Left renal cortex interstitium (tissue), 4 donors: ENCODE results near the gene PDZD4. TPM values are rescaled to one million over a fixed set of nuclear protein-coding genes. Genes with fewer than 3 reads are reported as not detected.

Experiments
- DNase-seq, 4 donors: peaks; one replicate each; pipeline ENCODE4 v3.0.0-alpha.2; 2013; ENCODE audit warnings: low read depth in 4 of 4, low spot score in 2 of 4, missing footprints in 1 of 4
- polyA plus RNA-seq, 4 donors: library from polyadenylated mRNA; unstranded; fragments of 120-200 nt; gene quantifications; one replicate each; pipeline ENCODE4 v1.2.1, GENCODE V29; 2013; ENCODE audit not compliant: insufficient read length in 4 of 4

Gene PDZD4
- polyA plus RNA-seq, 4 donors = 7.7 to 11.5 (median 10.1) TPM

GRCh38 chrX:153765138-153766079 is 64.9 kb downstream of the PDZD4 start:
- DNase-seq = no peak

- DNase-seq = no peak
Observed at GRCh38 chrX:153764786-153765137, 65.6 kb downstream of the PDZD4 start.

DNA sequence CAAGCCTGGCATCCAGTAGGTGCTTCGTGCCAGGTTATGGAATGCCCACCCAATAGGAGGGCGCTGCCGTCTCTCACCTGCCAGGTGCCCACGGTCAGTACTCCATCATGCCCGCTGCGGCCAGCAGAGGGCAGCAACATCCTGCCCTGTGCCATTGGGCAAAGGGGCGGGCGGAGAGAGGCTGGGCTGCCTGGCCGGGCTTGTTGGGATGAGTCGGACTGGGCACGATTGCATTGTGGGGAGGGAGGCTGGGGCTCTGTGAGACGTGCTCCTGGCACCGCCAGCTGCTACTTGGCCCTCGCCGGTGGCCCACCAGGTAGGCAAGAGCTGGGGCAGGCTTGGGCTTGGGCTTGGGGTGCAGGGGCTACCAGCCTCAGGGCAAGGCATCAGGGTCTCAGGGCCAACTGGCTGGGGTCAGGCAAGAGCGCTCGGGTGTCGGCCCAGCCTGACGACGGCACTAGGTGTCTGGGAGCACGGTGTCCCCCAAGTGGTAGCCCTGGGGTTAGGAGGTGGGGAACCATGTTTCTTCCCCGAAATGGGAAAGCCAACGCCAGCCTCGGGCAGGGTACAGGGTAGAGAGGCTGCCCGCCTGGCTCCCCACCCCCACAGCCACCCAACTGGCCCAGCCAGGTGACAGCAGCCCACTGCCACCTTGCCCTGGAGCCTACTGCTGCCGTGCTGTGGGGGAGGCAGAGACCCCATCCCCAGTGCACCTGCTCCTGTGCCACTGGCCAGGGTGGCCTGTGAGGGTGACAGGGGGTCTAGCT is 66.2 kb downstream of the PDZD4 start, which contains the start of gene PLXNB3:
Gene PLXNB3 (plus strand): TSS at position 261 of the 767 bp plus-strand sequence. CDS start 1,287 bp downstream, outside the sequence.
- no peak for DNase-seq

DNA sequence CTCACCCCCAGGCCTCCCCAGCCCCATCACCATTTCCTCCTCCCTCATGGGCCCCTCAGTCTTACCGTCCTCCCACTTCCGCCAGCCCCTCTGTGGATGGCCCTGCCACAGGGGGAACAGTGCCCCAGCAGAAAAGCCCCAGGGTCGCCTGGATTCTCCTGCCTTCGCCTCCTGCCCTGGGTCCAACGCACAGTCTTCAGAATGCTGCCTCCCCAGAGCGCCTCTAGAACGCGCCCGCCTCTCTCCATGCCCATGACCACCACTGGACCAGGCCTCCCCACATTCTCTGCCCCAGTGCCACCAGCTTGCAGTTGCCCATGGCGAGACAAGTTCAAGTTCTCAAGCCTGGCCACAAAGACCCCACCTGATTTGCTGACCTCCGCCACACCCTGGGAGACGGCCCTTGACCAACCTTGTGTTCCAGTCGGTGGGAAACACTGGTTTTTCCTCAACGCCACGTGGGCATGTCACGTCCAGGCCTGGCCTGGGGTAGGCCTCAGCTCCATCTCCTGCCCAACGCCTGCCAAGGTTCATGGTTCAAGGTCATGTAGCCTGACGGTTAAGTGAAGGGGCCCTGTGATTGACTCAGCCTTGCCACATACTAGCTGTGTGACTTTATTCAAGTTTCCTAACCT is 66.9 kb downstream of the PDZD4 start:
- no peak for DNase-seq

GRCh38 chrX:153762626-153763173 is 67.6 kb downstream of the PDZD4 start:
- DNase-seq = no peak

DNA sequence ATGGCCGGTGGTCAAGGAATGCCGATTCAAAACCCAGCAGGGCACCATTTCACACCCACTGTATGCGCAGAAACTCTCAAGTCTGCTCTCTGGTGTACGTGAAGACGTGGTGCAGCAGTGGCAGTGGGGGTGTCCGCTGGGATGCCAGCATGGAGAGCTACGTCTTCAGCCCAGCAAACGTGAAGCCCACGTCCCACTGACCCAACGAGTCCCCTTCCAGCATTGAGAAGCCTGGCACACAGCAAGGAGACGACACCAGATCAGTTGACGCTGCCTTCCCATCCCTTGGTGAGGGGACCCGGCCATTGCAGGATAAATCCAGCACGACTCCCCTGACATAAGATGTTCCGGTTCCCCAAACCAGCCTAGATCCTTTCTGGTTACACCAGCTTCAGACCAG is 68.5 kb downstream of the PDZD4 start:
- DNase-seq = no peak

DNA sequence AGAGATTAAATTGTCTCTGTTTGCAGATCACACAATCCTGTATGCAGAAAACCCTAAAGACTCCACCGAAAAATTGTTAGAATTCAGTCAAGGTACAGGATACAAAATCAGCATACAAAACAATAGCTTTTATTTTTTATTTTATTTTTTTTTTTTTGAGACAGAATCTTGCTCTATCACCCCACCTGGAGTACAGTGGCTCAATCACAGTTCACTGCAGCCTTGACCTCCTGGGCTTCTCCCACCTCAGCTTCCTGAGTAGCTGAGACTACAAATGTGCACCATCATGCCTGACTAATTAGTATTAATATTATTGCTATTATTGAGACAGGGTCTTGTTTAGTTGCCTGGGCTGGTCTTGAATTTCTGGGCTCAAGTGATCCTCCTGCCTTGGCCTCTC is 75.2 kb downstream of the PDZD4 start:
- DNase-seq = no peak

Other genes with a start within 250 kb of the PDZD4 start
- gene CCNQ, start 231.4 kb downstream of the PDZD4 start, polyA plus RNA-seq = 10 to 100 TPM; 15.4 to 24.1 (median 19.0) TPM
- 10 to 100 TPM; 53.6 to 63.9 (median 57.1) TPM for gene DUSP9, start 183.3 kb downstream of the PDZD4 start, polyA plus RNA-seq
- gene PNCK, start 156.7 kb downstream of the PDZD4 start, polyA plus RNA-seq = 10 to 100 TPM in 2 of 4 donors, 1 to 10 TPM in 2; 6.5 to 13.3 (median 8.9) TPM
- 10 to 100 TPM; 44.6 to 65.3 (median 54.8) TPM for gene SLC6A8, start 142.6 kb downstream of the PDZD4 start, polyA plus RNA-seq
- gene BCAP31, start 106.2 kb downstream of the PDZD4 start, polyA plus RNA-seq = 100 to 1,000 TPM; 181 to 197 (median 188) TPM
- gene ABCD1, start 105.7 kb downstream of the PDZD4 start, polyA plus RNA-seq = 1 to 10 TPM; 7.8 to 9.8 (median 8.8) TPM
- 1 to 10 TPM; 1.3 to 2.1 (median 1.7) TPM for gene PLXNB3, start 66.3 kb downstream of the PDZD4 start, polyA plus RNA-seq
- gene SRPK3, start 49.5 kb downstream of the PDZD4 start, polyA plus RNA-seq = 1 to 10 TPM; 1.3 to 2.5 (median 1.7) TPM
- gene IDH3G, start 36.2 kb downstream of the PDZD4 start, polyA plus RNA-seq = 10 to 100 TPM; 84.2 to 97.6 (median 87.5) TPM
- gene SSR4, start 35.9 kb downstream of the PDZD4 start, polyA plus RNA-seq = 100 to 1,000 TPM; 145 to 197 (median 152) TPM
- 10 to 100 TPM; 44.5 to 68.5 (median 54.5) TPM for gene L1CAM, start 55.6 kb upstream of the PDZD4 start, polyA plus RNA-seq
- 1 to 10 TPM; 1.1 to 4.7 (median 3.3) TPM for gene AVPR2, start 74.1 kb upstream of the PDZD4 start, polyA plus RNA-seq
- gene ARHGAP4, start 95.7 kb upstream of the PDZD4 start, polyA plus RNA-seq = 10 to 100 TPM; 19.0 to 48.5 (median 36.0) TPM
- gene NAA10, start 104.5 kb upstream of the PDZD4 start, polyA plus RNA-seq = 10 to 100 TPM; 50.5 to 80.7 (median 76.8) TPM
- 10 to 100 TPM; 19.4 to 24.3 (median 21.5) TPM for gene RENBP, start 114.1 kb upstream of the PDZD4 start, polyA plus RNA-seq
- gene HCFC1, start 141.3 kb upstream of the PDZD4 start, polyA plus RNA-seq = 10 to 100 TPM; 31.9 to 59.3 (median 45.1) TPM
- gene TMEM187, start 142.2 kb upstream of the PDZD4 start, polyA plus RNA-seq = 10 to 100 TPM in 1 of 4 donors, 1 to 10 TPM in 3; 5.9 to 10.9 (median 8.0) TPM
- 10 to 100 TPM; 51.1 to 69.0 (median 61.1) TPM for gene IRAK1, start 189.4 kb upstream of the PDZD4 start, polyA plus RNA-seq